ENCODE measurements around the gene STAM.
"Not testable (repeated sequence)": the region's sequence is repeated elsewhere in the genome, so short reads cannot be mapped to it uniquely, and the experiment has no call there.

DNA sequence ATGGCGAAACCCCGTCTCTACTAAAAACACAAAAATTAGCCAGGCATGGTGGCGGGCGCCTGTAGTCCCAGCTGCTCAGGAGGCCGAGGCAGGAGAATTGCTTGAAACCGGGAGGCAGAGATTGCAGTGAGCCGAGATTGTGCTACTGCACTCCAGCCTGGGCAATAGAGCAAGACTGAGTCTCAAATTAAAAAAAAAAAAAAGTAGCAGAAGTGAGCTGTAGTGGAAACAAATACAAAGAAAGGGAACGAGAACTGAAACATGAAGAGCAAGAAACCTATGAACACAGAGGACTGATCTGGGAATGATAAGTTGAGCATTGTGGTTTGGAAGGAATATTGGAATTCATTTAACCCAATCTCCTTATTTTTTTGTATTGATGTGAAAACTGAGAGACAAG is 11.4 kb upstream of the STAM start:
- not testable (repeated sequence) for TF ChIP-seq POLR2A, POLR2AphosphoS5 (IDR thresholded peaks at IDR 0.05)
- TF ChIP-seq, protein P1, sequence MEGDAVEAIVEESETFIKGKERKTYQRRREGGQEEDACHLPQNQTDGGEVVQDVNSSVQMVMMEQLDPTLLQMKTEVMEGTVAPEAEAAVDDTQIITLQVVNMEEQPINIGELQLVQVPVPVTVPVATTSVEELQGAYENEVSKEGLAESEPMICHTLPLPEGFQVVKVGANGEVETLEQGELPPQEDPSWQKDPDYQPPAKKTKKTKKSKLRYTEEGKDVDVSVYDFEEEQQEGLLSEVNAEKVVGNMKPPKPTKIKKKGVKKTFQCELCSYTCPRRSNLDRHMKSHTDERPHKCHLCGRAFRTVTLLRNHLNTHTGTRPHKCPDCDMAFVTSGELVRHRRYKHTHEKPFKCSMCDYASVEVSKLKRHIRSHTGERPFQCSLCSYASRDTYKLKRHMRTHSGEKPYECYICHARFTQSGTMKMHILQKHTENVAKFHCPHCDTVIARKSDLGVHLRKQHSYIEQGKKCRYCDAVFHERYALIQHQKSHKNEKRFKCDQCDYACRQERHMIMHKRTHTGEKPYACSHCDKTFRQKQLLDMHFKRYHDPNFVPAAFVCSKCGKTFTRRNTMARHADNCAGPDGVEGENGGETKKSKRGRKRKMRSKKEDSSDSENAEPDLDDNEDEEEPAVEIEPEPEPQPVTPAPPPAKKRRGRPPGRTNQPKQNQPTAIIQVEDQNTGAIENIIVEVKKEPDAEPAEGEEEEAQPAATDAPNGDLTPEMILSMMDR (IDR thresholded peaks at IDR 0.05): not testable (repeated sequence)
